ENCODE measurements around the gene AGPAT1.

DNA sequence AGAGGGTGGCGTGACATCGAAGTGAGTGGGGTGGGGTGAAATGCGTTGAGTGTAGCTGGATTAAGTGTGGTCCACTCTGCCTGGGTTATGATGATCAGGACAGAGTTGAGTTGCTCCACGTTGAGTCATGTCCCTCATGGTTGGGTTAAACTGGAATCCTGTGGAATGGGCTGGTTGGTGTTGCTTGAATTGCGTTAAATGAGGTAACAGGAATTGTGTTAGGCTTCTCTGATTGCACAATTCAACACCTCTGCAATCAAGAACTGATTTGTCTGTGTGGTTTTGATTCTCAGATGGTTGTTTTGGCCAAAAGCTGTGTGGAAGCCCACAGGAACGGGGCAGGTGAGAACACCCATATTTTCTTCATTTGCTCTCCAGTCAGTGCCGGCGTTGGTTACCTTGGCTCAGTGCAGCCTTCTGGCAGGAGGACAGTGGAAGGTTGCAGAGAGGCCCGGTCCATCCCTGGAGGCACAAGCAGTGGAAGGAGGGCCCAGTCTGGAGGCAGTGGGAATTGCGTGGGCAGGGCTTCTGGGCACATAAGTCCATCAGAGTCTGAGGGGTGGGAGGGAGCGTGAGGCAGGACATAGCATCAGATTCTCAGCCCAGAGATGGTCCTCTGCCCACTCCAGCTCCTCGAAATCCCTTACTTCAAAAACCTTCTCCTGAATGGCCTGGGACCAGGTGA lies 36.3 kb upstream of the AGPAT1 start:
- TF ChIP-seq, protein P1, sequence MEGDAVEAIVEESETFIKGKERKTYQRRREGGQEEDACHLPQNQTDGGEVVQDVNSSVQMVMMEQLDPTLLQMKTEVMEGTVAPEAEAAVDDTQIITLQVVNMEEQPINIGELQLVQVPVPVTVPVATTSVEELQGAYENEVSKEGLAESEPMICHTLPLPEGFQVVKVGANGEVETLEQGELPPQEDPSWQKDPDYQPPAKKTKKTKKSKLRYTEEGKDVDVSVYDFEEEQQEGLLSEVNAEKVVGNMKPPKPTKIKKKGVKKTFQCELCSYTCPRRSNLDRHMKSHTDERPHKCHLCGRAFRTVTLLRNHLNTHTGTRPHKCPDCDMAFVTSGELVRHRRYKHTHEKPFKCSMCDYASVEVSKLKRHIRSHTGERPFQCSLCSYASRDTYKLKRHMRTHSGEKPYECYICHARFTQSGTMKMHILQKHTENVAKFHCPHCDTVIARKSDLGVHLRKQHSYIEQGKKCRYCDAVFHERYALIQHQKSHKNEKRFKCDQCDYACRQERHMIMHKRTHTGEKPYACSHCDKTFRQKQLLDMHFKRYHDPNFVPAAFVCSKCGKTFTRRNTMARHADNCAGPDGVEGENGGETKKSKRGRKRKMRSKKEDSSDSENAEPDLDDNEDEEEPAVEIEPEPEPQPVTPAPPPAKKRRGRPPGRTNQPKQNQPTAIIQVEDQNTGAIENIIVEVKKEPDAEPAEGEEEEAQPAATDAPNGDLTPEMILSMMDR (IDR thresholded peaks at IDR 0.05) = no peak
- TF ChIP-seq POLR2A (IDR thresholded peaks at IDR 0.05) = no peak
- no peak for TF ChIP-seq EP300 (IDR thresholded peaks at IDR 0.05)

All from stomach (tissue), 4 donors.